Measurements from ENCODE around the gene ALX4.
A peak's percentile ranks its signal among the peaks of the same experiment; 100 is the strongest.

The ALX4 gene

GRCh38 chr11:44315947-44316658 is 6.2 kb upstream of the ALX4 start:
- peak; percentile 70 for DNase-seq (ENCODE audit: low spot score)

GRCh38 chr11:44314733-44315132 is 4.8 kb upstream of the ALX4 start:
- no peak for DNase-seq (ENCODE audit: low spot score)

DNA sequence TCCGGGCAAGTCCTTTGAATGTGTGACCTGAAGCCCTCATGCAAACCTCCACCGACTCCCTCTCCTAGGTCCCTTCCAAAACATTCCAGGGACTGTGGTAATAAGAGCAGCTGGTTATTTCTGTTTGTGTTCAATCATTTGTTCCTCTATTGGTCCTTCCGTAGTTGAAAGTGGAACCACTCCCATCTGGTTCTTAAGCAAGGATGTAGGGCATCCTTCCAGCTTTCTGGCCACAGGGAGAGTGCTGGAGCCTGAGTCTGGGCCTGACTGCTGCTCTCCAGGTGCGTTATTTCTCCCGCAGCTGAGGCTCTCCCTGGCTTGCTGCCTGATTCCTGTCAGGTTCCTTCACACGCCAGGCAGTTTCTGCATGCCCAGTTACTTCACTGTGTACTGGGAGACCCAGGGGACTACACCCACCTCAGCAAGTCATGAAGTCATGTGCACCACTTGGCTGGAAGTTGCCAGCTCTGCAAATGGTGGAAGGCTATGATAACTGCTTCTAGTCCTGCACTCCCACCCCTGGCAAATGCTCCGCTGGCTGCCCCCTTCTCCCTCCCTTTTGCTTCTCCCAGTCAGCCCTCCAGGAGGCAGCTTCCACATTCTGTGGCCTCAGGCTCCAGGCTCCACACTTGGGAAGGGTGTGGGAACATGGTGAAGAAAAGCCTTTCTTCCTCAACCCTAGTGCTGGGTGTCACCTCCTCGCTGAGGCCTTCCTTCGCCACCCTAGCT is 4.0 kb upstream of the ALX4 start:
- no peak for DNase-seq (ENCODE audit: low spot score)

- DNase-seq (ENCODE audit: low spot score) = no peak
Observed at GRCh38 chr11:44312876-44313275, 2.9 kb upstream of the ALX4 start.

GRCh38 chr11:44311339-44312261 is 1.7 kb upstream of the ALX4 start:
- DNase-seq (ENCODE audit: low spot score) = no peak

GRCh38 chr11:44310463-44311272 is 729 bp upstream of the ALX4 start:
- no peak for DNase-seq (ENCODE audit: low spot score)

DNA sequence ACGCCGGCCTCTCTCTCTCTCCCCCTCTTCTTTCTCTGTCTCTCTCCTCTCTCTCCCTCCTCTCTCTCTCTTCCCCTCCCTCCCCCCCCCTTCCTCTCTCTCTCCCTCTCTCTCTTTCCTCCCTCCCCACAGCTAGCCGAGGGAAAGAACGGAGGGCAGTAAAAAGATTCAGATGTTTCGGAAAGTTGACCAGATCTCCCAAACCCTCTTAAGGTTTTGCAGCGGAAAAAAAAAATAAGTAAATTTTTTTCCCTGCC is 195 bp upstream of the ALX4 start:
- DNase-seq (ENCODE audit: low spot score) = no peak

GRCh38 chr11:44308923-44309477 is 939 bp downstream of the ALX4 start:
- no peak for DNase-seq (ENCODE audit: low spot score)

GRCh38 chr11:44308256-44308922 is 1.6 kb downstream of the ALX4 start:
- DNase-seq (ENCODE audit: low spot score) = no peak

GRCh38 chr11:44307340-44308099 is 2.4 kb downstream of the ALX4 start:
- no peak for DNase-seq (ENCODE audit: low spot score)

DNA sequence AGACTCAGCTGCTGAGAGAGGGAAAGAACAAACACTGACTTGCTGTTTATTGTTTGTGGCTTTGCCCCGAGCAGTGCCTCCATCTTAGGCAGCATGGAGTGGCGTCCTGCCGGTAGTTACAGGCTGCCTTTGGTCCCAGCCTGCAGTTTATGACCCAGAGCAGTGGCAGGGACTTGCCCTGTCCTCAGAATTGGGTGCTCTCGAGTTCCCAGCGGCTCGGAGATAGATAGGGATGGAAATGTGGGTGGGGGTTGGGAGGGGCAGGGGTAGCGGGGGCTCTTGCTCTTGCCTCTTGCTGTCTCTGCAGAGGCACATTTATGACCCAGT is 3.1 kb downstream of the ALX4 start:
- DNase-seq (ENCODE audit: low spot score) = no peak

DNA sequence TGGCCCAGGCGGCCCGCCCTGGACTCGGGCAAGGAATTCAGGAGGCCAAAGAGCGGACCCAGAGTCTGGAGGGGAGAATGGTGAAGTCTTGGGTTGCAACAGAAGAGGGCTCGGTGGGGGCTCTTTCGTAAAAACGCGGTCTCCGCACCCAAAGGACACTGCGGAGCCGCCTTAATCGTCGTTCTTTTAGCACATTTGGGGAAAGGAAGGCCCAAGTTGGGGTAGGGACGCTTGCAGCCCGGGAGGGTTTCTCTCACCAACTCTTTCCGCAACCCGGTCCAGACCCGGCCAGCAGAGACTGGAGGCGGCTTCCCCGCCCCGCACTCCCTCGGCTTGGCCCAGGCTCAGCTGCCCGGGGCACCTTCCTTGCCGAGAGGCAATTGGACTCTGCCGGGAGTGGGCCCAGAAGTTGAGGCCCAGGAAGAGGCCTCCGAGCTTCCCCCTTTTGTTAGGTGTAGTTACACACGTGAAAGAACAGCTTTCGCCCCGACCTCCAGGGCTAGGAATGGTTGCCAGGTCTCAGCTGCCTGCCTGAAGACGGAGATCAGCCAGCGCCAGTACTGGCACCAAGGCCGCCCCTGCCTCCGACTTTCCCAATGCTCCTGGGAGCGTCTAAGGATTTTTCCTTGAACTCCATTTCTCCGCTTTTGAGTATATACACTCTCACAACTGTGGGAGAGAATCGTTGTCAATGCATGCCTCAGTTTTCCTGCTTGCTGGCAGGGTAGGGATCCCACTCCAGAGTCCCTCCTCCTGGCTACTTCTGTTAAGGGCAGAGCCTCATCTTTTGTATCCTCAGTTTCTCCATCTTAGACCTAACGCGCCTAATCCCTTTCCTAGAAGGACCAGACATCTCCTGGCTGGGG is 3.7 kb downstream of the ALX4 start:
- no peak for DNase-seq (ENCODE audit: low spot score)

DNA sequence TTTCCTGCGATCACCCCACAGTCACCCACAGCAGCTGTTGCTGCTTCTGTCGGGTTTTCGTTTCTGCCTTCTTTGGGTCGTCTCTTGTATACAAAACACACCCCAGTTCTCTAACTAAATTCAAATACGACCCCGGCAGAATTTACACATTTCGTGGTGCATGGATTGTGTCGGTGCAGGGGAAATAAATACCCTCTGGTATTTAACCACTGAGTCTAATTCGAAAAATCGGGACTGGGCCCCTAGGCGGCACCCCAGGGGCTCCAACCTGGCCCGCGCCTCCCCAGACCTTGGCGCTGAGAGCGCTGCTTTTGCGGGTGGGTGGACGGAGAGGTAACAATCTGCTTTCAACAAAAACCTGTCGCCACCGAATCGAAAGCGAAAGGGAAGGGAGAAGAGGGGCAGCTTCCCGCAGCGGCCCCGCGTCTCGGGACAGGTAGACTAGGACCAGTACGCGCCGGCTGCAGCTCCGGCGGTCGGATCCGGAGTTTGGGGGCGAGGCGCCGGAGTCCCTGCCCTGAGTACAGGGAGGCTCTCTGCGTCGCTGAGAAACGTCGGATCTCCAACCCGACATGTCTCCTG is 4.4 kb downstream of the ALX4 start:
- DNase-seq (ENCODE audit: low spot score) = no peak

DNA sequence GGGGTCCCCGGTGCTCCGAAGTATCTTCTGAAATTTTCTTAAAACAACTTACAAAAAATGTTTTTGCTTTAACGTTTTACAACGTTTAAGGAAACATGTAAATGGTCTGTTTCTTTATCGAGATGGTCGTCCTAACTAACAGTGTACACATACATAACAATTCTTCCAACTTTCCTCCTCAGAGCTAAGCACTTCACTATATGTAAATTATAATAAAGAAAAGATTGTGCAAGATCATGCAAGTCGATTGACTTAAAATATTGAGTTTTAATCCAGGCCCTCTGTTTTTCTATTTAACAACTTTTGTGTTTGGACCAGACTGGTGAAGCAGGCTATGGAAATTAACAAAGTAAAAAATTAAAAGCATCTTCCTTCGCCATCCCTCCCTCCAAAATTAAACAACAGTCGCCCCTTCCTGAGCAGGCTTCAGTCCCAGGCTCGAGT is 4.9 kb downstream of the ALX4 start:
- no peak for DNase-seq (ENCODE audit: low spot score)

DNA sequence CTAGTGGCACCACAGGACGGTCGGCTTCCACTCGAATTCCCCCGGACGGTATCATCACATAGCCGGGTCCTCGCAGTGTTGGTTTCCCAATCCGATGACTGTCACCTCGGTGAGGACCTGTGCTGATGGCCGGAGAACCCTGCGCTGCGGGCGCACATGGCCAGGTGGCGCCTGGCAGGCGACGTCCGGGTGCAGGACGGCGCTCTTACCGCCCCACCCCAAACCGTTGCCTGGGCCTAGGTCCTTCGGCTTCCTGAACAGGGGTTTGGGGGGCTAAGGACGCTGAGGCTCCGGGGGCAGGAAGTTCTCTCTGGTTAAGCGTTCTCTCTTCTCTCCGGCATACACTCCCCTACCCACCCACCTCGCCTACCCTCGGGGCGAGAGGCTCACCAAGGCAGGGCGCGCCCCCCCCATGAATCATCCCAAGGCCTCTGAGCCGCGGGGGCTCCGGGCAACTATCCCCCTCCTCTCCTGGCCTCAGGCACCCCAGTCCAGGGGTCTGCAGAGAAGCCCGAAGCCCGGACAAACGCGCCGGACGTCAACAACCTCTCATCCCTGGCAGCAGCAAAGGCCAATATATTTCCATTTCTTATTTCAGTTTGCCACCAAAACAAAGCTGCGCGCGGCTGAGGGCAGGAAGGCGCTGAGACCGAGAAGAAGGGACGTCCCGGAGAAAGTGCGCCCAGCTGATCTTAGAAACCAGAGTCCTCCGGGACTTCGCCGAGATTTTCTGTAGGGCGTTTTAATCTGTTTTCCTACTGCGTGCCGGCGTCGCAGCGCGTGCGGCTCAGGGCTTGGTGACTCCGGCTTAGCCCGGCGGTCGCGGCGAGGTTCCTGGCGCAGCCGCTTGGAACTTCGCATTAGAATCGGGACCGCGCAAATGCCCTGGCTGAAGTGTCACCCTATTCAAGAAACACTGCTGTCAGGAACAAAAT is 5.6 kb downstream of the ALX4 start:
- DNase-seq (ENCODE audit: low spot score) = peak; percentile 51

GRCh38 chr11:44303401-44303938 is 6.5 kb downstream of the ALX4 start:
- no peak for DNase-seq (ENCODE audit: low spot score)

GRCh38 chr11:44301564-44302271 is 8.2 kb downstream of the ALX4 start:
- DNase-seq (ENCODE audit: low spot score) = no peak

Data from hepatic stellate cell (primary cell).